IMR-90 (cell line): ENCODE data around the gene OR10H2. TPM values are rescaled to one million over a fixed set of nuclear protein-coding genes. Genes with fewer than 3 reads are reported as not detected.

ENCODE experiments used
- ATAC-seq: fragments of 200-7000 bp; cut with Tn5 transposase; 2 replicates; pipeline ENCODE4 v1.9.1; 2020; ENCODE audit warnings: low read depth, mild to moderate bottlenecking, moderate library complexity
- BruUV-seq: library from RNA; stranded (reverse); fragments of 400-500 nt; replicated peaks from 2 replicates; lab custom pipeline; 2021; lab: Mats Ljungman, UMichigan
- CTCF ChIA-PET: fragments of 300-600 bp; formaldehyde crosslinking; extraction: SDS; loops from one replicate; lab custom pipeline; 2021; ENCODE audit warnings: antibody characterized with exemption; lab: Yijun Ruan, JAX
- POLR2A ChIA-PET: fragments of 300-600 bp; sonication (Branson Sonifier 250); formaldehyde crosslinking; loops from one replicate; lab custom pipeline; 2022; ENCODE audit warnings: antibody characterized with exemption; ENCODE audit not compliant: unreplicated experiment; lab: Charles Lee
- DNase-seq: peaks from one replicate; pipeline ENCODE4 v3.0.0; 2013
- H2AFZ ChIP-seq: replicated peaks from 2 replicates; pipeline ENCODE3; 2013; ENCODE audit warnings: low read length, mild to moderate bottlenecking; ENCODE audit not compliant: poor library complexity
- H2AK5ac ChIP-seq: 2 replicates; pipeline ENCODE4 v1.6.1; 2013; ENCODE audit warnings: low read depth, low read length, inconsistent platforms
- H2AK9ac ChIP-seq: replicated peaks from 2 replicates; pipeline ENCODE3; 2013; ENCODE audit warnings: mild to moderate bottlenecking, low read depth, low read length, moderate library complexity; ENCODE audit not compliant: poor library complexity
- H2BK120ac ChIP-seq: 2 replicates; pipeline ENCODE4 v1.6.1; 2013; ENCODE audit warnings: low read depth, low read length, inconsistent platforms
- H2BK15ac ChIP-seq: 3 replicates; pipeline ENCODE4 v1.6.1; 2013; ENCODE audit warnings: low read depth, low read length, inconsistent platforms
- H2BK20ac ChIP-seq: 2 replicates; pipeline ENCODE4 v1.6.1; 2013; ENCODE audit warnings: low read depth, mild to moderate bottlenecking, inconsistent platforms, low read length, moderate library complexity
- H2BK5ac ChIP-seq: 2 replicates; pipeline ENCODE4 v1.6.1; 2013; ENCODE audit warnings: mild to moderate bottlenecking, low read depth, low read length, inconsistent platforms; ENCODE audit not compliant: poor library complexity, severe bottlenecking
- H3K14ac ChIP-seq: replicated peaks from 2 replicates; pipeline ENCODE4 v1.6.1; 2013; ENCODE audit warnings: low read depth, low read length, inconsistent platforms
- H3K18ac ChIP-seq: 2 replicates; pipeline ENCODE4 v1.6.1; 2013; ENCODE audit warnings: low read depth, low read length, control low read depth
- H3K23ac ChIP-seq: 2 replicates; pipeline ENCODE4 v1.6.1; 2013; ENCODE audit warnings: low read depth, low read length, inconsistent platforms
- H3K27ac ChIP-seq: 2 replicates; pipeline ENCODE4 v1.5.1; 2013; ENCODE audit warnings: mild to moderate bottlenecking, control low read depth, low read length; ENCODE audit not compliant: insufficient read depth
- H3K27me3 ChIP-seq: 2 replicates; pipeline ENCODE4 v1.6.1; 2013; ENCODE audit warnings: low read length; ENCODE audit not compliant: control insufficient read depth, insufficient read depth
- H3K36me3 ChIP-seq: 2 replicates; pipeline ENCODE4 v1.6.1; 2013; ENCODE audit warnings: low read length, mixed read lengths; ENCODE audit not compliant: control insufficient read depth, insufficient read depth
- H3K4ac ChIP-seq: 2 replicates; pipeline ENCODE4 v1.6.1; 2013; ENCODE audit warnings: low read depth, low read length, inconsistent platforms
- H3K4me1 ChIP-seq: 2 replicates; pipeline ENCODE4 v1.6.1; 2013; ENCODE audit warnings: low read length, mixed read lengths; ENCODE audit not compliant: control insufficient read depth, insufficient read depth
- H3K4me2 ChIP-seq: 2 replicates; pipeline ENCODE4 v1.6.1; 2013; ENCODE audit warnings: low read depth, mild to moderate bottlenecking, control low read depth, low read length, moderate library complexity
- H3K4me3 ChIP-seq: 2 replicates; pipeline ENCODE4 v1.5.1; 2013; ENCODE audit warnings: low read depth, mild to moderate bottlenecking, control low read depth, low read length, moderate library complexity; ENCODE audit not compliant: insufficient read depth
- H3K56ac ChIP-seq: 2 replicates; pipeline ENCODE4 v1.6.1; 2013; ENCODE audit warnings: low read length, inconsistent platforms; ENCODE audit not compliant: insufficient read depth; ENCODE audit errors: extremely low read depth
- H3K79me1 ChIP-seq, 2 experiments: 2 replicates each; pipeline ENCODE4 v1.6.1; 2013; ENCODE audit warnings: low read length in 2 of 2, inconsistent platforms in 1 of 2, low read depth in 1 of 2
- H3K9ac ChIP-seq: 2 replicates; pipeline ENCODE4 v1.6.1; 2013; ENCODE audit warnings: low read depth, low read length, control low read depth
- H3K9me1 ChIP-seq: 2 replicates; pipeline ENCODE4 v1.6.1; 2013; ENCODE audit warnings: low read length, inconsistent platforms; ENCODE audit not compliant: insufficient read depth
- H3K9me3 ChIP-seq: 2 replicates; pipeline ENCODE4 v1.6.1; 2013; ENCODE audit warnings: low read length; ENCODE audit not compliant: control insufficient read depth, insufficient read depth
- H4K20me1 ChIP-seq: 2 replicates; pipeline ENCODE4 v1.6.1; 2013; ENCODE audit warnings: low read length, inconsistent platforms; ENCODE audit not compliant: insufficient read depth
- H4K5ac ChIP-seq: 2 replicates; pipeline ENCODE4 v1.6.1; 2013; ENCODE audit warnings: mild to moderate bottlenecking, low read depth, low read length, control low read depth
- H4K8ac ChIP-seq, 2 experiments: 2 replicates each; pipeline ENCODE4 v1.6.1; 2013; ENCODE audit warnings: low read depth in 2 of 2, low read length in 2 of 2, control low read depth in 1 of 2, inconsistent platforms in 1 of 2
- H4K91ac ChIP-seq: 2 replicates; pipeline ENCODE4 v1.6.1; 2013; ENCODE audit warnings: low read depth, low read length, inconsistent platforms; ENCODE audit not compliant: insufficient read depth
- CHD1 ChIP-seq: IDR thresholded peaks from 2 replicates; pipeline ENCODE4 v1.6.1; 2012; ENCODE audit warnings: low read depth, low read length, improper control_type of control experiment
- MAFK ChIP-seq: IDR thresholded peaks from 2 replicates; pipeline ENCODE4 v1.6.1; 2012; ENCODE audit warnings: low read depth, low read length, improper control_type of control experiment
- NFE2L2 ChIP-seq: fragments of 150-350 bp; IDR thresholded peaks from 2 replicates; pipeline ENCODE4 v1.6.1; 2016; ENCODE audit warnings: low read depth, mild to moderate bottlenecking, low read length
- RAD21 ChIP-seq: IDR thresholded peaks from 2 replicates; pipeline ENCODE4 v1.6.1; 2012; ENCODE audit warnings: low read length, improper control_type of control experiment
- RFX5 ChIP-seq: IDR thresholded peaks from 2 replicates; pipeline ENCODE4 v1.8.0; 2012; ENCODE audit warnings: low read depth, mild to moderate bottlenecking, low read length, moderate library complexity
- SMC3 ChIP-seq: fragments of 150-350 bp; IDR thresholded peaks from 2 replicates; pipeline ENCODE4 v1.6.1; 2016; ENCODE audit warnings: low read depth, mild to moderate bottlenecking, antibody characterized with exemption, low read length, moderate library complexity
- WGBS, 2 experiments: methylation state at CpG; one replicate each; pipeline versions ENCODE4 v1.1.5 to v1.1.7; 2013; ENCODE audit warnings: missing lambda C conversion rate in 2 of 2; ENCODE audit not compliant: insufficient read length in 1 of 2; ENCODE audit errors: extremely low coverage in 2 of 2; 5-methylcytosine and 5-hydroxymethylcytosine counted together
- dilution Hi-C: fragments of 300-500 bp; cut with HindIII; formaldehyde crosslinking; loops from one replicate; pipeline ENCODE4 v1.14.3; 2018; ENCODE audit warnings: low sequenced_read_pairs; ENCODE audit not compliant: unreplicated experiment
- in situ Hi-C: fragments of 300-500 bp; cut with MboI; formaldehyde crosslinking; loops from 3 replicates; pipeline ENCODE4 v1.14.3; 2019; ENCODE audit warnings: low sequenced_read_pairs, inconsistent platforms, mixed read lengths
- intact Hi-C: fragments of 100-400 bp; cut with micrococcal nuclease; formaldehyde crosslinking; loops from 2 replicates; pipeline ENCODE4 v1.10.0; 2022
- polyA plus RNA-seq, 3 experiments: library from polyadenylated mRNA; depleted of rRNA; stranded (reverse); fragments of >200 nt; gene quantifications; 2 replicates each; pipeline ENCODE4 v1.2.3, GENCODE V29; 2012; ENCODE audit warnings: low replicate concordance in 1 of 3
- total RNA-seq: library from RNA; depleted of rRNA; stranded (reverse); fragments of >200 nt; gene quantifications from 2 replicates; pipeline ENCODE4 v1.2.3, GENCODE V29; 2012
- TF ChIP-seq, protein P1 (sequence below): fragments of 150-350 bp; IDR thresholded peaks from 2 replicates; pipeline ENCODE4 v1.6.1; 2017; ENCODE audit warnings: mild to moderate bottlenecking, antibody characterized with exemption, low read length, low read depth

The OR10H2 gene
- total and polyA plus RNA-seq, 2 of the 4 experiments (the other 2 are of a cell fraction): not detected

DNA sequence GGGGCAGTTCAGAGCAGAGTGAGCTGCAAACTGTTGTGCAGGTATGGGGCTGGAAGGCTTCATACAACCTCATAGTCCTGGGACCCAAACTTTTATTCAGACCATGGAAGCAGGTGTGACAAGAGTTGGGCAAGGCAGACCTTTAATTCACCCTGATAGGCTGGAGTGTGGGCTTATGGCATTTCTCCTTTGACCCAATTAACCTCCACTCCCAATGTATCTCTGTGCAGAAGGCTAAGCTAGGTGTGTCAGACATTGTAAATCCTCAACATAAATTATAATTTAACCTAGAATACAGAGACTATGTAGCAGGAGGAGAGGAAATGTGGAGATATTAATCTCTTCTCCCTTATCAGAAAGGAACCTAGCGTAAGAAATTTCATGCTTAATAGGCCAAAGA is 12.2 kb upstream of the OR10H2 start:
- intact Hi-C loops (no loop called here), in situ Hi-C loops (no loop called here), dilution Hi-C loops (no loop called here)
- ChIA-PET CTCF (no interaction called here), POLR2A (no interaction called here)
- no peak overlapping the region for H2AFZ ChIP-seq
- H4K91ac ChIP-seq: no peak overlapping the region
- H3K9ac ChIP-seq: no peak overlapping the region
- no TSS peak for BruUV-seq
- no peaks in the 10 kb centered on the region for H3K4me1 ChIP-seq
- H4K5ac ChIP-seq: no peak overlapping the region
- H2AK9ac ChIP-seq: no peak overlapping the region
- no peaks in the 10 kb centered on the region for H3K79me1 ChIP-seq
- no peak overlapping the region for H3K18ac ChIP-seq
- no peak overlapping the region for H2BK5ac ChIP-seq
- H3K4me3 ChIP-seq: no peak overlapping the region
- H2AK5ac ChIP-seq: no peak overlapping the region
- H3K4ac ChIP-seq: no peak overlapping the region
- no peaks in the 10 kb centered on the region for H3K27me3 ChIP-seq
- H3K9me3 ChIP-seq: peaks cover 17% of the 10 kb centered on the region
- no peak overlapping the region for H3K56ac ChIP-seq
- H3K27ac ChIP-seq: no peak overlapping the region
- H3K9me1 ChIP-seq: no peaks in the 10 kb centered on the region
- no peak overlapping the region for H3K14ac ChIP-seq
- H3K36me3 ChIP-seq: no peaks in the 10 kb centered on the region
- no peak overlapping the region for H3K23ac ChIP-seq
- no peak overlapping the region for H2BK20ac ChIP-seq
- no peak for TF ChIP-seq RAD21
- TF ChIP-seq SMC3: no peak
- TF ChIP-seq RFX5: no peak
- TF ChIP-seq, protein P1, sequence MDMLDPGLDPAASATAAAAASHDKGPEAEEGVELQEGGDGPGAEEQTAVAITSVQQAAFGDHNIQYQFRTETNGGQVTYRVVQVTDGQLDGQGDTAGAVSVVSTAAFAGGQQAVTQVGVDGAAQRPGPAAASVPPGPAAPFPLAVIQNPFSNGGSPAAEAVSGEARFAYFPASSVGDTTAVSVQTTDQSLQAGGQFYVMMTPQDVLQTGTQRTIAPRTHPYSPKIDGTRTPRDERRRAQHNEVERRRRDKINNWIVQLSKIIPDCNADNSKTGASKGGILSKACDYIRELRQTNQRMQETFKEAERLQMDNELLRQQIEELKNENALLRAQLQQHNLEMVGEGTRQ: no peak
- no peak for TF ChIP-seq CHD1
- TF ChIP-seq NFE2L2: no peak
- no peak for TF ChIP-seq MAFK
- no peak overlapping the region for H2BK120ac ChIP-seq
- no peak overlapping the region for H2BK15ac ChIP-seq
- H3K4me2 ChIP-seq: no peak overlapping the region
- ATAC-seq: no peak
- no CpG with 5 or more reads among the region's 1 CpG for WGBS, 2 experiments
- H4K8ac ChIP-seq: no peak overlapping the region
- DNase-seq: no peak
- no peaks in the 10 kb centered on the region for H4K20me1 ChIP-seq
